Natural killer cell (primary cell): Measurements from ENCODE around the gene RUNX2. TPM values are rescaled to one million over a fixed set of nuclear protein-coding genes. Genes with fewer than 3 reads are reported as not detected.

Source experiments
- ATAC-seq, 3 donors: fragments of 150-1000 bp in 2 of 3; fragments of 200-7000 bp in 1 of 3; cut with Tn5 transposase; 1 replicate in 1 of 3; 2 replicates in 2 of 3; pipeline ENCODE4 v1.10.0; 2021; ENCODE audit warnings: mild to moderate bottlenecking in 2 of 3, moderate library complexity in 2 of 3
- DNase-seq, 2 donors: peaks; one replicate each; pipeline versions ENCODE4 v3.0.0 to v3.0.0-alpha.2; 2013 to 2021; ENCODE audit warnings: mixed read lengths in 1 of 2
- H3K27ac ChIP-seq: one replicate; pipeline ENCODE4 v1.5.1; 2013; ENCODE audit warnings: mild to moderate bottlenecking, low read length
- H3K27me3 ChIP-seq: one replicate; pipeline ENCODE4 v1.6.1; 2013; ENCODE audit warnings: low read length; ENCODE audit not compliant: control insufficient read depth, insufficient read depth
- H3K36me3 ChIP-seq: one replicate; pipeline ENCODE4 v1.6.1; 2013; ENCODE audit warnings: low read length; ENCODE audit not compliant: control insufficient read depth, insufficient read depth
- H3K4me1 ChIP-seq: one replicate; pipeline ENCODE4 v1.6.1; 2013; ENCODE audit warnings: low read length; ENCODE audit not compliant: control insufficient read depth, insufficient read depth
- H3K4me3 ChIP-seq: one replicate; pipeline ENCODE4 v1.5.1; 2013; ENCODE audit warnings: low read length
- H3K9me3 ChIP-seq: one replicate; pipeline ENCODE4 v1.6.1; 2013; ENCODE audit warnings: low read length; ENCODE audit not compliant: control insufficient read depth, insufficient read depth
- H3K27ac Mint-ChIP-seq, 2 donors: one replicate each; pipeline ENCODE4 v1.8.0; 2022; ENCODE audit warnings: mild to moderate bottlenecking in 2 of 2, mixed read lengths in 2 of 2, moderate library complexity in 1 of 2
- H3K27me3 Mint-ChIP-seq, 2 donors: one replicate each; pipeline ENCODE4 v1.8.0; 2022; ENCODE audit warnings: low read depth in 2 of 2, mixed read lengths in 2 of 2
- H3K36me3 Mint-ChIP-seq: one replicate; pipeline ENCODE4 v1.8.0; 2022; ENCODE audit warnings: mixed read lengths
- H3K4me1 Mint-ChIP-seq, 2 donors: one replicate each; pipeline ENCODE4 v1.8.0; 2022; ENCODE audit warnings: mixed read lengths in 2 of 2
- H3K4me3 Mint-ChIP-seq: one replicate; pipeline ENCODE4 v1.8.0; 2022; ENCODE audit warnings: mild to moderate bottlenecking, moderate library complexity, mixed read lengths
- H3K9me3 Mint-ChIP-seq, 2 donors: one replicate each; pipeline ENCODE4 v1.8.0; 2022; ENCODE audit warnings: mixed read lengths in 2 of 2
- WGBS: methylation state at CpG from one replicate; pipeline ENCODE4 v1.1.7; 2013; ENCODE audit warnings: missing lambda C conversion rate; ENCODE audit not compliant: insufficient coverage; 5-methylcytosine and 5-hydroxymethylcytosine counted together
- intact Hi-C: fragments of 100-400 bp; cut with micrococcal nuclease; formaldehyde crosslinking; loops from one replicate; pipeline ENCODE4 v1.14.2; 2022
- total RNA-seq, 4 donors: library from RNA; stranded (reverse); fragments of 120-200 nt in 1 of 4; gene quantifications; one replicate each; pipeline versions ENCODE4 v1.2.3 to v1.2.4, GENCODE V29; 2013 to 2022
- TF ChIP-seq, protein P1 (sequence below): fragments of 200-600 bp; IDR thresholded peaks from one replicate; pipeline ENCODE4 v1.8.0; 2022; ENCODE audit warnings: antibody characterized with exemption

RUNX2 gene
- total RNA-seq, 3 donors from 2014 or later (not counting 1 experiment from before 2014, with no cell fraction given): 5.0 to 19.2 (median 7.0) TPM

DNA sequence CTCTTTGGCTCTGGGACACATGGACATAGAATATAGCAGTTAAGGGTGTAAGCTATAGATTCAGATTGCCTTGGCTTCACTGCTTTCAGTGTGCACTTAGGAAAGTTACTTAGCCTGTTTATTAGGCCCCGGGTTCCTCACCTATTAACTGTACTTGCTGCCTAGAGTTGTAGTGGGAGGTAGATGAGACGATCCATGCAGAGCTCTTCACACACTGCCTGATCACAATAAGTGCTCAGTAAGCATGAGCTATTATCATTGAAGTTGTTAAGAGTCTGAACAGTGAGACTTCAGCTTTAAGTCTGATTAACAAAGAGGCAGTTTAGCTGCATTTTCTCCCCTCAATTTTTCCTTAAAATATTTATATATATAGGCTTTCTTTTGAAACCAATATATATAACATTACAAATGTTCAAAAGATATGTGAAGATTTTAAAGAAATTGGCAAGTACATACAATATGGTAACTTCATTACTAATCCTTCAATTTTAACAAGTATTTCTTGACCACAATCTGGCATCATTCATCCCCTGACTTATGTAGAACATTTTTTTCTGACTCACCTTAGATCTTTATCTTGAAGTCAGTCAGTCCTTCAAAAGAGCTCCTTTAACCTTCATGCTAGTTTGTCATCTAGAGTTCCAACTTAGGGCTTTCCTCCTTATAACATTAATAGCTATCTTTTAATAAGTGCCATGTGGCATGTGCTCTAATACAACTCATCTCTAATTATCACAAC lies 70.1 kb downstream of the RUNX2 start:
- H3K4me1 Mint-ChIP-seq: no peaks in the 10 kb centered on the region
- no peak overlapping the region for H3K27ac Mint-ChIP-seq
- H3K4me3 Mint-ChIP-seq: no peak overlapping the region
- no peaks in the 10 kb centered on the region for H3K9me3 Mint-ChIP-seq
- no peak overlapping the region for H3K4me3 ChIP-seq
- H3K36me3 ChIP-seq: no peaks in the 10 kb centered on the region
- H3K4me1 ChIP-seq: no peaks in the 10 kb centered on the region
- ATAC-seq (no peak), DNase-seq (no peak)
- TF ChIP-seq, protein P1, sequence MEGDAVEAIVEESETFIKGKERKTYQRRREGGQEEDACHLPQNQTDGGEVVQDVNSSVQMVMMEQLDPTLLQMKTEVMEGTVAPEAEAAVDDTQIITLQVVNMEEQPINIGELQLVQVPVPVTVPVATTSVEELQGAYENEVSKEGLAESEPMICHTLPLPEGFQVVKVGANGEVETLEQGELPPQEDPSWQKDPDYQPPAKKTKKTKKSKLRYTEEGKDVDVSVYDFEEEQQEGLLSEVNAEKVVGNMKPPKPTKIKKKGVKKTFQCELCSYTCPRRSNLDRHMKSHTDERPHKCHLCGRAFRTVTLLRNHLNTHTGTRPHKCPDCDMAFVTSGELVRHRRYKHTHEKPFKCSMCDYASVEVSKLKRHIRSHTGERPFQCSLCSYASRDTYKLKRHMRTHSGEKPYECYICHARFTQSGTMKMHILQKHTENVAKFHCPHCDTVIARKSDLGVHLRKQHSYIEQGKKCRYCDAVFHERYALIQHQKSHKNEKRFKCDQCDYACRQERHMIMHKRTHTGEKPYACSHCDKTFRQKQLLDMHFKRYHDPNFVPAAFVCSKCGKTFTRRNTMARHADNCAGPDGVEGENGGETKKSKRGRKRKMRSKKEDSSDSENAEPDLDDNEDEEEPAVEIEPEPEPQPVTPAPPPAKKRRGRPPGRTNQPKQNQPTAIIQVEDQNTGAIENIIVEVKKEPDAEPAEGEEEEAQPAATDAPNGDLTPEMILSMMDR: no peak
- H3K27me3 Mint-ChIP-seq: peaks cover 15 to 26% of the 10 kb centered on the region in 2 donors
- H3K27ac ChIP-seq: no peak overlapping the region
- 100% methylated on average over 1 of the region's 2 CpGs for WGBS
- no peaks in the 10 kb centered on the region for H3K9me3 ChIP-seq
- intact Hi-C loops: no loop called here
- H3K36me3 Mint-ChIP-seq: no peaks in the 10 kb centered on the region
- H3K27me3 ChIP-seq: peaks cover 3% of the 10 kb centered on the region

DNA sequence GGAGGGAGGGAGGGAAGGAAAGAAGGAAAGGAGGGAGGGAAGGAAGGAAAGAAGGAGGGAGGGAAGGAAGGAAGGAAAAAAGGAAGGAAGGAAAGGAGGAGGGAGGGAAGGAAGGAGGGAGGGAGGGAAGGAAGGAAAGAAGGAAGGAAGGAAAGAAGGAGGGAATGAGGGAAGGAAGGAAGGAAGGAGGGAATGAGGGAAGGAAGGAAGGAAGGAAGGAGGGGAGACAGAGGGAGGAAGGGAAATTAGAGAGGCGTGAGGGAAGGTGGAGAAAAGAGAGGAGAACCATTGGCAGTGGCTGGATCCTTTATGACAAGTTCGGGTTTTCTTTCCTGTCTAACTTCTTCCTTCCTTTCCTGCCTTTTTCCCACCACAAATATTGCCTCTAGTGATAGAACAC lies 71.9 kb downstream of the RUNX2 start:
- H3K27ac ChIP-seq: no peak overlapping the region
- 78% methylated on average over 1 of the region's 2 CpGs for WGBS
- H3K4me3 ChIP-seq: no peak overlapping the region
- H3K9me3 ChIP-seq: no peaks in the 10 kb centered on the region
- intact Hi-C loops: no loop called here
- Mint-ChIP-seq H3K36me3 (no peaks in the 10 kb centered on the region), H3K9me3 (no peaks in the 10 kb centered on the region), H3K4me1 (no peaks in the 10 kb centered on the region), H3K27ac (no peak overlapping the region), H3K4me3 (no peak overlapping the region), H3K27me3 (peaks cover 21 to 26% of the 10 kb centered on the region in 2 donors)
- H3K36me3 ChIP-seq: no peaks in the 10 kb centered on the region
- no peaks in the 10 kb centered on the region for H3K4me1 ChIP-seq
- H3K27me3 ChIP-seq: peaks cover 3% of the 10 kb centered on the region
- DNase-seq (no peak), ATAC-seq (no peak)
- TF ChIP-seq, protein P1: no peak

DNA sequence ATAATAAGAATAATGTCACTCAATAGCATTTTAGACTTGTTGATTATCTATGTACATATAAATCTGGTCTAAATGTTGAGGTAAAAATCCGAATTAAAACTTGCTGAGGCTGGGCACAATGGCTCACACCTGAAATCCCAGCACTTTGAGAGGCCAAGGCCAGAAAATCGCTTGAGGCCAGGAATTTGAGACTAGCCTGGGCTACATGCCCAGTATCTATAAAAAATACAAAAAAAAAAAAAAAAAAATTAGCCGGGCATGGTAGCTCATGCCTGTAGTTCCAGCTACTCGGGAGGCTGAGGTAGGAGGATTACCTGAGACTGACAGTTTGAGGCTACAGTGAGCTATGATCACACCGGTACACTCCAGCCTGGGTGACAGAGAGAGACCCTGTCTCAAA lies 83.8 kb downstream of the RUNX2 start:
- no peaks in the 10 kb centered on the region for H3K9me3 ChIP-seq
- H3K4me1 ChIP-seq: peaks cover 4% of the 10 kb centered on the region
- TF ChIP-seq, protein P1: no peak
- no peak overlapping the region for H3K27ac Mint-ChIP-seq
- no peak overlapping the region for H3K4me3 ChIP-seq
- H3K27ac ChIP-seq: no peak overlapping the region
- no peak for DNase-seq
- ATAC-seq: no peak
- H3K4me3 Mint-ChIP-seq: no peak overlapping the region
- peaks cover 0 to 6% of the 10 kb centered on the region in 2 donors for H3K4me1 Mint-ChIP-seq
- WGBS: 92% methylated on average over 3 of the region's 5 CpGs
- H3K27me3 ChIP-seq: no peaks in the 10 kb centered on the region
- H3K27me3 Mint-ChIP-seq: peaks cover 27 to 39% of the 10 kb centered on the region in 2 donors
- H3K36me3 Mint-ChIP-seq: no peaks in the 10 kb centered on the region
- intact Hi-C loops: no loop called here
- no peaks in the 10 kb centered on the region for H3K36me3 ChIP-seq
- no peaks in the 10 kb centered on the region for H3K9me3 Mint-ChIP-seq

- intact Hi-C loops: loop anchor here (5.0 kb wide), 1 partner anchor 758 kb away; no protein-coding TSS in a partner anchor
- H3K9me3 ChIP-seq: no peaks in the 10 kb centered on the region
- 17% methylated on average over 2 of the region's 2 CpGs for WGBS
- no peaks in the 10 kb centered on the region for H3K9me3 Mint-ChIP-seq
- ATAC-seq (no peak), DNase-seq (no peak)
- peaks cover 5 to 18% of the 10 kb centered on the region in 2 donors for H3K4me1 Mint-ChIP-seq
- no peak overlapping the region for H3K27ac ChIP-seq
- H3K36me3 Mint-ChIP-seq: no peaks in the 10 kb centered on the region
- peaks cover 16% of the 10 kb centered on the region for H3K4me1 ChIP-seq
- TF ChIP-seq, protein P1: no peak
- no peaks in the 10 kb centered on the region for H3K36me3 ChIP-seq
- no peak overlapping the region for H3K4me3 ChIP-seq
- H3K27ac Mint-ChIP-seq: no peak overlapping the region
- peaks cover 8% of the 10 kb centered on the region for H3K27me3 ChIP-seq
- H3K27me3 Mint-ChIP-seq: peaks cover 35 to 51% of the 10 kb centered on the region in 2 donors
- no peak overlapping the region for H3K4me3 Mint-ChIP-seq
These were observed 87.2 kb downstream of the RUNX2 start for GRCh38 chr6:45415315-45415714.
